PFSK-1 (cell line): ENCODE data around the gene VMA21.

ENCODE experiments used
- FOXP2 ChIP-seq: optimal IDR thresholded peaks from 2 replicates; pipeline ENCODE3; 2011; ENCODE audit warnings: borderline replicate concordance, control low read depth, inconsistent platforms; ENCODE audit not compliant: insufficient read depth; ENCODE audit errors: extremely low read length, extremely low read depth
- POLR2AphosphoS5 ChIP-seq: IDR thresholded peaks from 2 replicates; pipeline ENCODE4 v1.6.1; 2012; ENCODE audit warnings: low read depth, mild to moderate bottlenecking, control low read depth, low read length, moderate library complexity
- REST ChIP-seq, 2 experiments: IDR thresholded peaks; 2 replicates each; pipeline versions ENCODE4 v1.6.1 to v1.8.0; 2011 to 2012; ENCODE audit warnings: low read depth in 2 of 2, low read length in 2 of 2, control low read depth in 1 of 2, inconsistent platforms in 1 of 2, mild to moderate bottlenecking in 1 of 2, moderate library complexity in 1 of 2; ENCODE audit not compliant: insufficient read depth in 1 of 2
- SIN3A ChIP-seq: IDR thresholded peaks from 2 replicates; pipeline ENCODE4 v1.6.1; 2012; ENCODE audit warnings: mild to moderate bottlenecking, low read length, moderate library complexity, borderline replicate concordance; ENCODE audit not compliant: insufficient read depth
- TAF1 ChIP-seq: IDR thresholded peaks from 2 replicates; pipeline ENCODE4 v1.6.1; 2012; ENCODE audit warnings: low read length, control low read depth, borderline replicate concordance; ENCODE audit not compliant: insufficient read depth

The VMA21 gene

GRCh38 chrX:151365579-151365978 is 31.4 kb upstream of the VMA21 start:
- TF ChIP-seq REST (IDR thresholded peaks at IDR 0.05; ENCODE audit: insufficient read depth in 1 of 2, low read depth in 2 of 2, low read length in 2 of 2) (no peak), POLR2AphosphoS5 (no peak), FOXP2 (no peak), SIN3A (no peak), TAF1 (no peak)

- TF ChIP-seq SIN3A, result no peak
- TF ChIP-seq FOXP2, result no peak
- no peak for TF ChIP-seq POLR2AphosphoS5
- TF ChIP-seq REST (IDR thresholded peaks at IDR 0.05; ENCODE audit: insufficient read depth in 1 of 2, low read depth in 2 of 2, low read length in 2 of 2), result no peak
- no peak for TF ChIP-seq TAF1
Observed at GRCh38 chrX:151370906-151371305, 26.1 kb upstream of the VMA21 start.

DNA sequence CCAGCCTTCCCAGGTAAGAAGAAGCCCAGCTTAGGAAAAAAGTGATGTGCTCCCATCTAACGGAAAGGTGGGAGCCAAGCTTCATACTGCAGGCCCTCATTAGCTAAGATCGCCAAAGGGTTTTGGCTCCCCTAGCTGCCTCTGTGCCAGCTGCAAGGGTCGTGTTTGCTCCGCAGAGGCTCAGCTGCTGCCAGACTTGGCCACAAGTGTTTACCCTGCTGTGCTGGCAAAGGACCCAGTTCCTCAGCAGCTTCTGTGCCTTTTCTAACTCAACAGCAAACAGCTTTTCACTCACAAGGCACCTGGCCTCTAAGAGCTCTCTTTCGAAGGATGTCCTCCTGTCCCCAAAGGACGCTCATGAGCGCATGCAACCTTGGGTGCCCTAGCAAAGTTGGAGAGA is 12.2 kb upstream of the VMA21 start:
- TF ChIP-seq SIN3A (no peak), POLR2AphosphoS5 (no peak), REST (IDR thresholded peaks at IDR 0.05; ENCODE audit: insufficient read depth in 1 of 2, low read depth in 2 of 2, low read length in 2 of 2) (no peak), FOXP2 (no peak), TAF1 (no peak)

- no peak for TF ChIP-seq TAF1
- no peak for TF ChIP-seq POLR2AphosphoS5
- no peak for TF ChIP-seq REST (IDR thresholded peaks at IDR 0.05; ENCODE audit: insufficient read depth in 1 of 2, low read depth in 2 of 2, low read length in 2 of 2)
- TF ChIP-seq FOXP2, result no peak
Observed at GRCh38 chrX:151386838-151387459, 10.1 kb upstream of the VMA21 start.

DNA sequence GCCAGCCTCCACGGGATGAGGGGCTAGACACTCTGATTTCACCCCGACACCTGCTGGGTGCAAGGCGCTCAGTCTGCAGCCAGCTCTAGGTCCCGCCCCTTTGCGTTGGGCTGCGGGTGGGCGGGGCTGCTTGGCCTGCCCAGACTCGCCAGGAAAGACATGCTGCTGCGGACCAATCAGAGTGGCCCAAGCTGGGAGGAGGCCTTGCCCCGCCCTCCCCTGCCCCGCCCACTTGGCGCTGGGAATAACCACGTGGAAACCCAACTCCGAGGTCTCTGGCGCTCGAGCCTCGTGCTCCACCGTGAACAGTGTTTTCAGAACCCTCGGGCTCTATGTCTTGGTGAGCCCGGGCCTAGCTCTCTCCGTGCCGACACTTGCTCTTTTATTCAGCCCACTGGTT is 5.3 kb upstream of the VMA21 start:
- TF ChIP-seq SIN3A (no peak), TAF1 (no peak), POLR2AphosphoS5 (no peak)
